OCI-LY3 (cell line): ENCODE data around the gene TMCC2.

Experiments used
- CTCF ChIP-seq: fragments of 200-600, 300-600 bp; sonication (generic); IDR thresholded peaks from 2 replicates; pipeline ENCODE4 v1.5.1; 2014; ENCODE audit warnings: antibody characterized with exemption, low read length, low read depth
- EZH2phosphoT487 ChIP-seq: fragments of 200-600 bp; shearing (Covaris generic); IDR thresholded peaks from 2 replicates; pipeline ENCODE4 v1.6.1; 2018; ENCODE audit warnings: antibody characterized with exemption, mixed run types, low read depth

DNA sequence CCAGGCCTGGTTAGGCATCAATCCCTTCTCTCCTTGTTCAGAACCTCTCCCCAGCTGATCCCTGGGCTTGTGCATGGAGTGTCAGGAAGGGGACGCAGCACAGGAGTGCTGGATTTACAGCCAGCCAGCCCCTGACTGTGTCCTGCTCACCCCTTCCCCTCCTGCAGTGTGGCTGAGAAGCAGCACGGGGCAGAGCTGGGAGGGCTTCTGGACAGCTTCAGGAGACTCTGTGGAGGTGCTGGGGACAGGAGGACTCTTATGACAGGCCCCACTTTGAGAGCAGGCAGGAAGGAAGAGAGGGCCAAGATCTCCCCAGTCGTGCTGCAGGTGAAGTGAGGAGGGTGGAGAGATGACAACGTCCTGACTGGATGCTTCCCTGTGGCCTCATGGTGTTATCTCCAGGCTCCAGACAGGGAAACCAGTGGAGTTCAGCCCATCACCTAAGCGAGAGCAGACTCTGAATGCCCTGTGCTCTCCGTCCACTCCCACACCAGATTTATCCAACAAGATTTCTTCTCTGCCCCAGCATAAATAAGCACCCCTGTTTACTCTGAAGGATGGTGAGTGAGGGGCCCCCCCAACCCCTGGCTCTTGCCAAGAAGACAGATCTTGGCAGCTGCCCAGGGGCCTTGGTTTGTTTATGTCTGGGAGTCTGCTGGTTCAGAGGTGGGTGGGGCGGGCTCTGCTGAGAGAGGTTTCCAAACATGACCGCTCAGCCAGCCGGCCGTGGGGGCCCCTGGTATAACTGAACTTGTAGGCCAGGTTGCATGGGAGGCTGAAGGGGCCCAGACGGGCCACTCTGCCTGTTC is 21.3 kb downstream of the TMCC2 start:
- TF ChIP-seq CTCF (no peak), EZH2phosphoT487 (no peak)
